ENCODE results near the gene UTRN. TPM values are rescaled to one million over a fixed set of nuclear protein-coding genes. Genes with fewer than 3 reads are reported as not detected.

Gene UTRN
- polyA plus RNA-seq, 1 donor: 162 TPM

DNA sequence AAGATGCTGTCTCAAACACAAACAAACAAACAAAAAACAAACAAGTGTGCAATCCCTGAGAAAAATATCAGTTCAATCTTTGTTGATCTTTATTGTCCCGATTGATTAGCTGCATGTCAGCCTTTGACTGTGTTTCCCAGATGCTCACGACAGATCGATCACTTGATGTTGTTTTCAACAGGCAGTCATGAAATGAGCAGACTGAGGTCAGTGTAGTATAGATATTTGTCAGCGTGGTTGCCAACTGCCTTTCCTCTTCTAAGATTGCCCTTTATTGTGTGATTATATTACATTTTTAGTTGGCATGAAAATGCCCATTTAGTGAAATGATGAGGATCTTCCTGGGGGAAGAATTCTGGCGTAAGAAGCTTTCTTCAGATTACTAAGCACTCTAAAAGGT, 25.6 kb downstream of the UTRN start:
- no peak for DNase-seq

DNA sequence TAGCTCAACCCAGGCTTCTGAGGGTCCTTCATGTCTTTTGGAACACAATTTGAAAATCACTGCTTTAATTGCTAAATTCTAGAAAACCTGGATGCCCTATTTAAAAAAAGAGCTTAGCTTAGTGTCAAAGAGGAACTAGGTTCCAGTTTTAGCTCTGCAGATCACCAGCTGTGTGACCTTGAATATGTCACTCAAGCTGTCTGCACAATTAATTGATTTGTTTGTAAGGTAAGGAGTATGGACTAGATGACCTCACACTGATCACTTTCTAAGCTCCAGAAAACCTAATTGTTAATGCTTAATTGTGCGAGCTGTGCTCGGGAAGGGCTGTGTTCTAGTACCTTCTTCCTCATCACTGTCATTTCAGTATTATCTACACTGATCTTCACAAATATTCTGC, 26.2 kb downstream of the UTRN start:
- no peak for DNase-seq

- DNase-seq: peak; percentile 58
These were observed 28.9 kb downstream of the UTRN start for GRCh38 chr6:144314003-144314485.

DNA sequence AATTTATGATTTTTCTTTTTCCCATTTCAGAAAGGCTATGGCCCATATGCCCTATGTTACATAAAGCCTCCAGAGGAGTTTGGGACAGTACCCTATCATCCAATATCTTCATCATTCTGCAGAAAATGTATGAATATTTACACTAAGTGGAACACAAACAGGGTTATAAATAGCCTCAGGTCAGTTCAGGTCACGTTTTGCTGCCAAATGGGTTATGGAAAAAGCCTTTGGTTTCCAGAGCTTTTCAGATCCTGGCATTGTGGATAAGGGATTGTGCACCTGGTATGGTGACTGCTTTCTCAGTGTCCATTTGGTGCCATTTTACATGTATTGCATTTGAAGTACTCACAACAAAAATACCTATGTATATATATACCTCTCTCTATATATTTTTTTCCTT, 29.4 kb downstream of the UTRN start:
- DNase-seq: no peak

- DNase-seq: no peak
These were observed 30.3 kb downstream of the UTRN start for GRCh38 chr6:144315226-144315980.

- no peak for DNase-seq
These were observed 31.1 kb downstream of the UTRN start for GRCh38 chr6:144315981-144316861.

DNA sequence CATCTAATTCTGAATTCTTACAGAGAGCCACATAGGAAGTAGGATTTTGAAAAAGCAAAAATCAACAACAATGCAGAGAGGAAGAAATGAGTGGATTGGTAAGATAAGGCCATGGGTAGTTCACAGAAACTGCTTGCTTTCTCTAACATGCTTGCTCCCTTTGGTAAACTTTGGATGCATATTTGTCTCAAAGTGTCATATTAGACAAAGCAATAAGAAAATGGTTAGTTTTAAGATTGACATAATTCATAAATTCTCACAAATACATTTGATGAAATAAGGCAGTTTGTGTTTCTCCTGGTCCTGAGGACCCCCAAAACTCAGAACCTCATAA, 31.7 kb downstream of the UTRN start:
- no peak for DNase-seq

- DNase-seq: no peak
These were observed 32.6 kb downstream of the UTRN start for GRCh38 chr6:144317736-144318135.

- no peak for DNase-seq
These were observed 34.1 kb downstream of the UTRN start for GRCh38 chr6:144319211-144319610.

DNA sequence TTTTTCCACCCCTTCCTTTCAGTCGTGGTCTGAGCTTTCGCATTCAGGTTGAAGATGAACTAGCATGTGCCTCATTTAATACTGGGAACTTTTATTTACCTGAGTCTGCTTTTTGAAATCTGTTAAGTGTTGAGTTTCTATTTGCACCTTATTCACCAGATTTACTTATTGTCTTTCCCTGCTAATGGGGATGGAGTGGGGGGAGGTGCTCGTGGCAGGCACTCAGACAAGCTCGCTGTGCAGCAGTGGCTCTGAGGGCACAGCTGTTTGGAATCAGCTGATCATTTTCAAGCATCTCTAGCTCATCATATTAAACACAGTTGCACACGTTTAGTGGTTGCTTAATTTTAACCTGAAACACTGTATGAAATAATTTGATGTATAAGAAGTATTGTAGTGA, 35.6 kb downstream of the UTRN start:
- DNase-seq: no peak

- no peak for DNase-seq
These were observed 36.9 kb downstream of the UTRN start for GRCh38 chr6:144321839-144322591.

DNA sequence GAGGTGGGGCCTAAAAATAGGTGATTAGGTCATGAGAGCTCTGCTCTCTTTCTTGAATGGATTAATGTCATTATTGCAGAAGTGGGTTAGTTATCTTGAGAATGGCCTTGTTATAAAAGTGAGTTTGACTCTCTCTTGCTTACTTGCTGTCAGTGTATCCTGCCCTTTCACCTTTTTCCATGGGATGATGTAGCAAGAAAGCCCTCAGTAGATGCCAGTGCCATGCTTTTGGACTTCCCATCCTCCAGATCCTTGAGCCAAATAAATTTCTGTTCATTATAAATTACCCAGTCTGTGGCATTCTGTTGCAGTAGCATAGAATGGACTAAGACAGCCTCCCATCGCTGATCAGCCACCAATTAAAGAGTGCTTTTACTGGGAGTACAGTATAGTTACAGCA, 40.1 kb downstream of the UTRN start:
- DNase-seq: no peak

DNA sequence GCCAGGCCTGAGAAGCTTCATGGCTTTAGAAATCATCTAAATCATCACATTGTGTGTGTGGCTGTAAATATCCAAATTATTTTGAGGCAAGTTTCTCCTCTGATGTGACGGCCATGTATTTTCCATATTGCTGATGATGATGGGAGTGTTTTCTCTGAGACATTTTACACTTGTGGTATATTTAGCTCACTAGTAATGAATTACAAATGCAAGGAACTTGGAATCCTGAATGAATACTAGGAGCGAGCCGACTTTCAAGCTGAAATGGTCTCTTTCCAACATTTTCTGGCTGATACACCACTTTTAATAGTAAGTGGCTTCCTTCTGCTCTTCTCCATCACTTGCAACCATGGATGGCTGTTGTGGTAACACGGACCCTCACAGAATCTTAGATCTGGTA, 41.3 kb downstream of the UTRN start:
- DNase-seq: no peak

DNA sequence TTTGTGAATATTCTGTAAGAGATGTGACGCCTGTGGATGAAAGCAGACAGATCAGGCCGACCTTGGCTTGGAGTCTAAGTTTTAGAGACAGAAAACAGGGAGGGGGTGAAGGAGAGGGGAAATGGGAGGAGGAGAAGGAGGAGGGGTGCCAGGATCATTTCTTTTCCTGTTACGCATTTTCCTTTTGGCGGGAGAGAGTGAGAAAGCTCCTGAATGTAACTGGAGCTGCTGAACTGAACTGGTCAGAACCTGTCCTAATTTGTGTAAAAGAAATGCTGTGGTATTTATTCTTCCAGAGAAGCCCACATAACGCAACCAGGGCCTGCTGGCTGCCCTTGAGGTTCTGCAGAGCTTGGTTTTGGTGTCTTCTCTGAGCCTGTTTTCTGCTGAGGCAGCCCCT, 41.9 kb downstream of the UTRN start:
- peak; percentile 62 for DNase-seq

GRCh38 chr6:144330017-144330987, 45.2 kb downstream of the UTRN start:
- DNase-seq: no peak

GRCh38 chr6:144331491-144331969, 46.4 kb downstream of the UTRN start:
- no peak for DNase-seq

GRCh38 chr6:144332177-144332576, 47.0 kb downstream of the UTRN start:
- no peak for DNase-seq

DNA sequence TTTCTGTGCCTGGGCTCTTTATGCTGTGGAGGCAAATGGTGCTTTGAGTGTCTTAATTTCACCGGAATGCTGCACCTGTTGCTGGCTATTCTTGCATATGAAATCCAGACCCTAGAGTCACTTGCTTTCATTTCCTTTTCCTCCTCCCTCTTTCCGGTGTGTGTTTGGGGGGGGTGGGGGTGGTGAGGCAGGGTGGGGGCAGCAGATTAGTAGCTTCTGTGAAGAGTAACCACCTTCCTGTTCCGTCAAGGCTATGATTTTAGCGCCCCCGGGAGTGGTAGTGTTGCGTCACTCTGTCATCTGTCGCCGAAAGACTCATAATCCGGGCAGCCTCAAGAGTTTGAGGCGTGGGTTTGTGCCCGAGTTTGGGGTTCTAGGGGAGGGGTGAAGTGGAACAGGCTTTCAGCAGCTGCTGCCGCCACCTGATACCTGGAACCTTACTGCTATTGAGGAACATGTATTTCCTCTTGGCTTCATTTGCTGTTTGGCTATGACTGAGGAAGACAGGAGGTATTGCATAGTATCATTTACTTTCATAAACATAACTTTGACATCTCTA, 49.1 kb downstream of the UTRN start:
- DNase-seq: no peak
